Measurements from ENCODE around the gene PPM1F. TPM values are rescaled to one million over a fixed set of nuclear protein-coding genes. Genes with fewer than 3 reads are reported as not detected.

The PPM1F gene
- total RNA-seq, 1 experiment from 2014 or later, result 19.7 TPM

GRCh38 chr22:21984793-21985192, 32.1 kb upstream of the PPM1F start:
- DNase-seq, result peak; percentile 81
- H3K36me3 ChIP-seq (replicated peaks; ENCODE audit: control insufficient read depth, insufficient read depth, low read length), result no peaks in the 10 kb centered on the region
- H3K4me3 ChIP-seq (ENCODE audit: insufficient read depth, low read depth, low read length), result no peak overlapping the region
- H3K27me3 ChIP-seq (ENCODE audit: control insufficient read depth, insufficient read depth, low read length), result peaks cover 33% of the 10 kb centered on the region

GRCh38 chr22:21982338-21982965, 29.8 kb upstream of the PPM1F start, which contains the start of gene TOP3B:
Gene TOP3B, minus strand, starts transcription at chr22:21982787. Its CDS starts 7,078 bp downstream, at chr22:21975709.
- H3K4me3 ChIP-seq (ENCODE audit: insufficient read depth, low read depth, low read length), result peak within 1 kb of the TSS; percentile 93

GRCh38 chr22:21981874-21982273, 29.2 kb upstream of the PPM1F start:
- H3K36me3 ChIP-seq (replicated peaks; ENCODE audit: control insufficient read depth, insufficient read depth, low read length), result no peaks in the 10 kb centered on the region; the same call in 1 of the 2 replicates
- peaks cover 8% of the 10 kb centered on the region for H3K27me3 ChIP-seq (ENCODE audit: control insufficient read depth, insufficient read depth, low read length)
- H3K4me3 ChIP-seq (ENCODE audit: insufficient read depth, low read depth, low read length), result peak overlapping the region; percentile 93
- DNase-seq, result no peak

More at GRCh38 chr22:21982338-21982965, 29.8 kb upstream of the PPM1F start, which contains the start of gene TOP3B:
- DNase-seq, result peak; percentile 93
- Histone ChIP-seq H3K27me3 (ENCODE audit: control insufficient read depth, insufficient read depth, low read length) (peaks cover 10% of the 10 kb centered on the region), H3K36me3 (replicated peaks; ENCODE audit: control insufficient read depth, insufficient read depth, low read length) (no peaks in the 10 kb centered on the region; the same call in 1 of the 2 replicates)

GRCh38 chr22:21980547-21980946, 27.9 kb upstream of the PPM1F start:
- Histone ChIP-seq H3K27me3 (ENCODE audit: control insufficient read depth, insufficient read depth, low read length) (peaks cover 5% of the 10 kb centered on the region), H3K4me3 (ENCODE audit: insufficient read depth, low read depth, low read length) (no peak overlapping the region), H3K36me3 (replicated peaks; ENCODE audit: control insufficient read depth, insufficient read depth, low read length) (peaks cover under 1% of the 10 kb centered on the region)
- peak; percentile 5 for DNase-seq

- Histone ChIP-seq H3K27me3 (ENCODE audit: control insufficient read depth, insufficient read depth, low read length) (no peaks in the 10 kb centered on the region), H3K36me3 (replicated peaks; ENCODE audit: control insufficient read depth, insufficient read depth, low read length) (peaks cover 6% of the 10 kb centered on the region), H3K4me3 (ENCODE audit: insufficient read depth, low read depth, low read length) (no peak overlapping the region)
- no peak for DNase-seq
These were observed 26.1 kb upstream of the PPM1F start for GRCh38 chr22:21978564-21979386.

- DNase-seq, result no peak
- Histone ChIP-seq H3K27me3 (ENCODE audit: control insufficient read depth, insufficient read depth, low read length) (no peaks in the 10 kb centered on the region), H3K4me3 (ENCODE audit: insufficient read depth, low read depth, low read length) (no peak overlapping the region), H3K36me3 (replicated peaks; ENCODE audit: control insufficient read depth, insufficient read depth, low read length) (peaks cover 9% of the 10 kb centered on the region)
These were observed 25.2 kb upstream of the PPM1F start for GRCh38 chr22:21977814-21978213.

GRCh38 chr22:21975854-21976345, 23.3 kb upstream of the PPM1F start:
- no peaks in the 10 kb centered on the region for H3K27me3 ChIP-seq (ENCODE audit: control insufficient read depth, insufficient read depth, low read length)
- H3K36me3 ChIP-seq (replicated peaks; ENCODE audit: control insufficient read depth, insufficient read depth, low read length), result peaks cover 22% of the 10 kb centered on the region

GRCh38 chr22:21975273-21975672, 22.6 kb upstream of the PPM1F start:
- DNase-seq, result no peak
- Histone ChIP-seq H3K27me3 (ENCODE audit: control insufficient read depth, insufficient read depth, low read length) (no peaks in the 10 kb centered on the region), H3K4me3 (ENCODE audit: insufficient read depth, low read depth, low read length) (no peak overlapping the region), H3K36me3 (replicated peaks; ENCODE audit: control insufficient read depth, insufficient read depth, low read length) (peaks cover 24% of the 10 kb centered on the region)

More at GRCh38 chr22:21975854-21976345, 23.3 kb upstream of the PPM1F start:
- H3K4me3 ChIP-seq (ENCODE audit: insufficient read depth, low read depth, low read length), result no peak overlapping the region
- no peak for DNase-seq

- no peak for DNase-seq
- Histone ChIP-seq H3K27me3 (ENCODE audit: control insufficient read depth, insufficient read depth, low read length) (no peaks in the 10 kb centered on the region), H3K36me3 (replicated peaks; ENCODE audit: control insufficient read depth, insufficient read depth, low read length) (peaks cover 26% of the 10 kb centered on the region), H3K4me3 (ENCODE audit: insufficient read depth, low read depth, low read length) (no peak overlapping the region)
These were observed 21.5 kb upstream of the PPM1F start for GRCh38 chr22:21974058-21974649.

GRCh38 chr22:21972806-21973205, 20.2 kb upstream of the PPM1F start:
- Histone ChIP-seq H3K36me3 (replicated peaks; ENCODE audit: control insufficient read depth, insufficient read depth, low read length) (peaks cover 37% of the 10 kb centered on the region), H3K4me3 (ENCODE audit: insufficient read depth, low read depth, low read length) (no peak overlapping the region), H3K27me3 (ENCODE audit: control insufficient read depth, insufficient read depth, low read length) (no peaks in the 10 kb centered on the region)
- DNase-seq, result no peak

GRCh38 chr22:21972293-21972779, 19.7 kb upstream of the PPM1F start:
- H3K27me3 ChIP-seq (ENCODE audit: control insufficient read depth, insufficient read depth, low read length), result no peaks in the 10 kb centered on the region

GRCh38 chr22:21971858-21972275, 19.2 kb upstream of the PPM1F start:
- peaks cover 45% of the 10 kb centered on the region for H3K36me3 ChIP-seq (replicated peaks; ENCODE audit: control insufficient read depth, insufficient read depth, low read length)
- no peak for DNase-seq
- H3K4me3 ChIP-seq (ENCODE audit: insufficient read depth, low read depth, low read length), result no peak overlapping the region
- H3K27me3 ChIP-seq (ENCODE audit: control insufficient read depth, insufficient read depth, low read length), result no peaks in the 10 kb centered on the region

More at GRCh38 chr22:21972293-21972779, 19.7 kb upstream of the PPM1F start:
- Histone ChIP-seq H3K4me3 (ENCODE audit: insufficient read depth, low read depth, low read length) (no peak overlapping the region), H3K36me3 (replicated peaks; ENCODE audit: control insufficient read depth, insufficient read depth, low read length) (peaks cover 40% of the 10 kb centered on the region)
- peak; percentile 96 for DNase-seq

- Histone ChIP-seq H3K4me3 (ENCODE audit: insufficient read depth, low read depth, low read length) (no peak overlapping the region), H3K27me3 (ENCODE audit: control insufficient read depth, insufficient read depth, low read length) (no peaks in the 10 kb centered on the region), H3K36me3 (replicated peaks; ENCODE audit: control insufficient read depth, insufficient read depth, low read length) (peaks cover 52% of the 10 kb centered on the region)
- DNase-seq, result no peak
These were observed 18.4 kb upstream of the PPM1F start for GRCh38 chr22:21970800-21971617.
